HepG2 (cell line): Measurements from ENCODE around the gene FRMD8. TPM values are rescaled to one million over a fixed set of nuclear protein-coding genes. Genes with fewer than 3 reads are reported as not detected.

Experiments
- ADNP ChIP-seq: sonication (generic); formaldehyde crosslinking; IDR thresholded peaks from 2 replicates; pipeline ENCODE4 v1.4.0; 2020; ENCODE audit warnings: missing genetic modification reagents
- ASH2L ChIP-seq: fragments of 300-600, 200-600 bp; sonication (generic); IDR thresholded peaks from 2 replicates; pipeline ENCODE4 v1.7.0; 2017; ENCODE audit warnings: low read depth, mild to moderate bottlenecking, moderate library complexity, mixed read lengths, low read length; ENCODE audit not compliant: insufficient read length
- ATAD3A ChIP-seq: sonication (generic); formaldehyde crosslinking; IDR thresholded peaks from 2 replicates; pipeline ENCODE4 v1.4.0; 2020; ENCODE audit warnings: missing genetic modification reagents
- DMAP1 ChIP-seq: IDR thresholded peaks from 2 replicates; pipeline ENCODE4 v1.6.1; 2016
- FOXA1 ChIP-seq, 2 experiments: fragments of 450-650 bp in 1 of 2; sonication (generic) in 1 of 2; formaldehyde crosslinking in 1 of 2; IDR thresholded peaks; 2 replicates each; pipeline versions ENCODE4 v1.4.0 to v1.6.1; 2016 to 2020; ENCODE audit warnings: missing genetic modification reagents in 1 of 2
- FOXM1 ChIP-seq: sonication (generic); formaldehyde crosslinking; IDR thresholded peaks from 2 replicates; pipeline ENCODE4 v1.5.0; 2020; ENCODE audit warnings: missing genetic modification reagents
- GTF2F1 ChIP-seq: fragments of 150-350 bp; IDR thresholded peaks from 2 replicates; pipeline ENCODE4 v1.6.1; 2014; ENCODE audit warnings: low read length
- NFATC3 ChIP-seq: sonication (generic); formaldehyde crosslinking; IDR thresholded peaks from 2 replicates; pipeline ENCODE4 v1.5.1; 2020; ENCODE audit warnings: mild to moderate bottlenecking, missing genetic modification reagents
- NFRKB ChIP-seq: fragments of 450-650 bp; IDR thresholded peaks from 2 replicates; pipeline ENCODE4 v1.6.1; 2017
- POGZ ChIP-seq: sonication (generic); formaldehyde crosslinking; IDR thresholded peaks from 2 replicates; pipeline ENCODE4 v1.4.0; 2020; ENCODE audit warnings: mild to moderate bottlenecking, missing genetic modification reagents
- POLR2AphosphoS5 ChIP-seq: IDR thresholded peaks from 2 replicates; pipeline ENCODE4 v1.6.1; 2012; ENCODE audit warnings: low read depth, low read length
- ZBTB39 ChIP-seq: sonication (generic); formaldehyde crosslinking; IDR thresholded peaks from 2 replicates; pipeline ENCODE4 v1.5.0; 2020; ENCODE audit warnings: missing genetic modification reagents
- ZBTB40 ChIP-seq, 2 experiments: fragments of 450-650 bp in 1 of 2; sonication (generic) in 1 of 2; formaldehyde crosslinking in 1 of 2; IDR thresholded peaks; 2 replicates each; pipeline versions ENCODE4 v1.6.1 to v1.8.0; 2016 to 2022; ENCODE audit warnings: antibody characterized with exemption in 1 of 2, mild to moderate bottlenecking in 1 of 2, missing genetic modification reagents in 1 of 2
- ZFYVE20 ChIP-seq: sonication (generic); formaldehyde crosslinking; IDR thresholded peaks from 2 replicates; pipeline ENCODE4 v1.8.0; 2023; ENCODE audit warnings: low read depth, mild to moderate bottlenecking, moderate library complexity, missing genetic modification reagents, borderline replicate concordance
- ZNF34 ChIP-seq: sonication (generic); formaldehyde crosslinking; IDR thresholded peaks from 2 replicates; pipeline ENCODE4 v1.4.0; 2020; ENCODE audit warnings: mild to moderate bottlenecking, missing genetic modification reagents, borderline replicate concordance
- polyA plus RNA-seq, 8 experiments: library from polyadenylated mRNA; depleted of rRNA in 3 of 8; stranded (reverse) in 7 of 8; unstranded in 1 of 8; fragments of >200 nt; fragmentation: Illumina TruSeq in 4 of 8; extraction: Trizol in 4 of 8; gene quantifications; 2 replicates each; pipeline versions ENCODE4 v1.2.1 to v1.2.3, GENCODE V29; 2011 to 2016; ENCODE audit warnings: low read depth in 4 of 8, missing spikeins in 1 of 8, mixed read lengths in 1 of 8; ENCODE audit not compliant: insufficient read depth in 1 of 8
- total RNA-seq, 5 experiments: library from RNA; depleted of rRNA; stranded (reverse); fragments of >200 nt; fragmentation: Illumina TruSeq; extraction: Trizol; gene quantifications; 2 replicates each; pipeline ENCODE4 v1.2.3, GENCODE V29; 2016; ENCODE audit warnings: low read depth in 1 of 5
- TF ChIP-seq, protein P1 (sequence below): sonication (generic); formaldehyde crosslinking; IDR thresholded peaks from 2 replicates; pipeline ENCODE4 v1.4.0; 2020; ENCODE audit warnings: missing genetic modification reagents

FRMD8 gene
- total and polyA plus RNA-seq, 2 of the 13 experiments (the other 11 are each of a cell fraction or from before 2014, with no cell fraction given), result 5.8 to 20.6 TPM

DNA sequence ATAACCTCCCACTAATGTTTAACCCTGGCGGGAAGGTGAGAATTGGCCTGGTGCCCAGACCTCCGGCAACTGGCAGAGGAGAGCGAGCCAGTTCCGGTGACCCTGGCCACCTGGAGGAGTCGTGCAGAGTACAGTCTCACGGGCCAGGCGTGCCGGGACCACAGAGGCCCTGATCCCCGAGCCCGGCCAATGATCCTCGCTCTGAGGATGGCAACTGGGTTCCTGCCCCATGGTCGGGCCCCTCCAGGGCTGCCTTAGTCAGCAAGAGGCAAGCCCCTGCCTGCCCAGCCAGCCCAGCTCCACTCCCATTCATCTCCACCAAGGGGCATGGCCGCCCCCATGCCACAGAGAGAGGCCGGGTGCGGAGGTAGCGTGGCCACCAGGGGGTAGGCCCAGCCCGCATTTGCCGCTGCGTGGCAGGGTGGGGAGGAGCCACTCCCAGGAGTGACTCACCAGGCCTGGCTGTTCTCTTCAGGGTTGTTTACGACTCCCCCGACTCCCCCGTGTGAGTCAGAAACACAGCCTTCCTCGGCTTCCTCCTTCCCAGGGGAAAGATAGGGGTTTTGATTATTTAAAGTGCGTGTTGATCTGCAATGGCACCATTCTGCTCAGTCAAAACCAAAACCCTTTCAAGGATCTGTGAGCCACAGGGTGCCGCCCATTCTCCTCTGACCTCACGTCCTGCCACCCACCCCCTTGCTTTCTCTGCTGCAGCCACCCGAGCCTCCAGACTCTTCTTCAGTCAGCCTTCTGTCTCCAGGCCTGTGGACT, 4.2 kb upstream of the FRMD8 start, which contains the start of gene SLC25A45 (continued):
- TF ChIP-seq ZBTB39 (CRISPR knock-in tag) (0 out of 2 replicates have a peak, but pooled peaks have one; percentile 38), NFATC3 (CRISPR knock-in tag) (0 out of 2 replicates have a peak, but pooled peaks have one; percentile 79), ZNF34 (CRISPR knock-in tag) (peak; percentile 91; the same call in 1 of the 2 replicates), ZFYVE20 (CRISPR knock-in tag) (peak; percentile 43; the same call in 1 of the 2 replicates), FOXM1 (CRISPR knock-in tag) (no peak), POGZ (CRISPR knock-in tag) (peak; percentile 74), NFRKB (no peak), ADNP (CRISPR knock-in tag) (no peak), GTF2F1 (no peak), POLR2AphosphoS5 (peak; percentile 68; the same call in 1 of the 2 replicates), DMAP1 (peak; percentile 96), FOXA1 (IDR thresholded peaks at IDR 0.05) (no peak), FOXA1 (CRISPR knock-in tag; IDR thresholded peaks at IDR 0.05) (peak; percentile 35), ATAD3A (CRISPR knock-in tag) (no peak), ASH2L (no peak), ZBTB40 (IDR thresholded peaks at IDR 0.05) (no peak), ZBTB40 (CRISPR knock-in tag; IDR thresholded peaks at IDR 0.05) (peak; percentile 84)
- TF ChIP-seq, protein P1, sequence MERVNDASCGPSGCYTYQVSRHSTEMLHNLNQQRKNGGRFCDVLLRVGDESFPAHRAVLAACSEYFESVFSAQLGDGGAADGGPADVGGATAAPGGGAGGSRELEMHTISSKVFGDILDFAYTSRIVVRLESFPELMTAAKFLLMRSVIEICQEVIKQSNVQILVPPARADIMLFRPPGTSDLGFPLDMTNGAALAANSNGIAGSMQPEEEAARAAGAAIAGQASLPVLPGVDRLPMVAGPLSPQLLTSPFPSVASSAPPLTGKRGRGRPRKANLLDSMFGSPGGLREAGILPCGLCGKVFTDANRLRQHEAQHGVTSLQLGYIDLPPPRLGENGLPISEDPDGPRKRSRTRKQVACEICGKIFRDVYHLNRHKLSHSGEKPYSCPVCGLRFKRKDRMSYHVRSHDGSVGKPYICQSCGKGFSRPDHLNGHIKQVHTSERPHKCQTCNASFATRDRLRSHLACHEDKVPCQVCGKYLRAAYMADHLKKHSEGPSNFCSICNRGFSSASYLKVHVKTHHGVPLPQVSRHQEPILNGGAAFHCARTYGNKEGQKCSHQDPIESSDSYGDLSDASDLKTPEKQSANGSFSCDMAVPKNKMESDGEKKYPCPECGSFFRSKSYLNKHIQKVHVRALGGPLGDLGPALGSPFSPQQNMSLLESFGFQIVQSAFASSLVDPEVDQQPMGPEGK (CRISPR knock-in tag), result peak; percentile 82
